SK-N-SH (cell line): ENCODE results near the gene ARAP1.

Experiments
- TF ChIP-seq, protein P1 (sequence below): IDR thresholded peaks from 2 replicates; pipeline ENCODE4 v1.4.0; 2012; ENCODE audit warnings: low read depth
- TF ChIP-seq, protein P2 (sequence below): fragments of 200-600 bp; sonication (generic); IDR thresholded peaks from 2 replicates; pipeline ENCODE4 v1.6.1; 2017; ENCODE audit warnings: antibody characterized with exemption, mild to moderate bottlenecking, moderate library complexity

DNA sequence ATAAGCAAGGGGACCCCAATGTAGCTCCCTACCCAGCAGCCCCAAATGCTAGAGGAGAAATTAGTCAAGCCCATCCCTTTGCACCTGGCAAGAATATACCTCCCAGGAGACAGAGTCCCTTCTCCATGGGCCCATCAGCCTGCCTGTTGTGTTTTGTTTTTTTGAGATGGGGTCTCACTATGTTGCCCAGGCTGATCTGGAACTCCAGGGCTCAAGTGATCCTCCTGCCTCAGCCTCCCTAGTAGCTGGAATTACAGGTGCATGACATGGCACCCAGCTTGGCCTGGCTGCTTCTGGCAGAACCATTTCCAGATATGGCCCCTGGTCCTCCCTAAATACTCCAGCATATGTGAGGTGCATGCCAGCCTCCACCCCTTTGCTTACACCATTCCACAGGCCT, 100.1 kb downstream of the ARAP1 start:
- TF ChIP-seq, protein P1, sequence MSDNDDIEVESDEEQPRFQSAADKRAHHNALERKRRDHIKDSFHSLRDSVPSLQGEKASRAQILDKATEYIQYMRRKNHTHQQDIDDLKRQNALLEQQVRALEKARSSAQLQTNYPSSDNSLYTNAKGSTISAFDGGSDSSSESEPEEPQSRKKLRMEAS, result no peak
- TF ChIP-seq, protein P2, sequence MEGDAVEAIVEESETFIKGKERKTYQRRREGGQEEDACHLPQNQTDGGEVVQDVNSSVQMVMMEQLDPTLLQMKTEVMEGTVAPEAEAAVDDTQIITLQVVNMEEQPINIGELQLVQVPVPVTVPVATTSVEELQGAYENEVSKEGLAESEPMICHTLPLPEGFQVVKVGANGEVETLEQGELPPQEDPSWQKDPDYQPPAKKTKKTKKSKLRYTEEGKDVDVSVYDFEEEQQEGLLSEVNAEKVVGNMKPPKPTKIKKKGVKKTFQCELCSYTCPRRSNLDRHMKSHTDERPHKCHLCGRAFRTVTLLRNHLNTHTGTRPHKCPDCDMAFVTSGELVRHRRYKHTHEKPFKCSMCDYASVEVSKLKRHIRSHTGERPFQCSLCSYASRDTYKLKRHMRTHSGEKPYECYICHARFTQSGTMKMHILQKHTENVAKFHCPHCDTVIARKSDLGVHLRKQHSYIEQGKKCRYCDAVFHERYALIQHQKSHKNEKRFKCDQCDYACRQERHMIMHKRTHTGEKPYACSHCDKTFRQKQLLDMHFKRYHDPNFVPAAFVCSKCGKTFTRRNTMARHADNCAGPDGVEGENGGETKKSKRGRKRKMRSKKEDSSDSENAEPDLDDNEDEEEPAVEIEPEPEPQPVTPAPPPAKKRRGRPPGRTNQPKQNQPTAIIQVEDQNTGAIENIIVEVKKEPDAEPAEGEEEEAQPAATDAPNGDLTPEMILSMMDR, result no peak
